ENCODE measurements around the gene DHRS11.

The DHRS11 gene

GRCh38 chr17:36616061-36617029, 24.7 kb downstream of the DHRS11 start:
- DNase-seq (ENCODE audit: low read depth, low spot score): no peak
- no peak for TF ChIP-seq POLR2AphosphoS5 (IDR thresholded peaks at IDR 0.05; ENCODE audit: borderline replicate concordance, low read depth, low read length)
- Histone ChIP-seq H3K4me3 (no peak overlapping the region), H3K9me3 (ENCODE audit: low read depth, low read length) (no peaks in the 10 kb centered on the region), H3K9ac (ENCODE audit: insufficient read length) (no peak overlapping the region), H3K36me3 (ENCODE audit: insufficient read depth, low read length) (no peaks in the 10 kb centered on the region), H3K27ac (no peak overlapping the region)

GRCh38 chr17:36617773-36618172, 26.1 kb downstream of the DHRS11 start:
- H3K9me3 ChIP-seq (ENCODE audit: low read depth, low read length): no peaks in the 10 kb centered on the region
- no peak overlapping the region for H3K4me3 ChIP-seq
- no peak overlapping the region for H3K27ac ChIP-seq
- no peaks in the 10 kb centered on the region for H3K36me3 ChIP-seq (ENCODE audit: insufficient read depth, low read length)
- H3K9ac ChIP-seq (ENCODE audit: insufficient read length): no peak overlapping the region
- DNase-seq (ENCODE audit: low read depth, low spot score): no peak
- TF ChIP-seq POLR2AphosphoS5 (IDR thresholded peaks at IDR 0.05; ENCODE audit: borderline replicate concordance, low read depth, low read length): no peak
- no peak for TF ChIP-seq FOXP2 (optimal IDR thresholded peaks at IDR 0.05; ENCODE audit: control extremely low read depth, extremely low read length, insufficient read depth)
- no peak for TF ChIP-seq EZH2 (IDR thresholded peaks at IDR 0.05)

GRCh38 chr17:36623281-36623680, 31.6 kb downstream of the DHRS11 start:
- no peak for DNase-seq (ENCODE audit: low read depth, low spot score)
- TF ChIP-seq POLR2AphosphoS5 (IDR thresholded peaks at IDR 0.05; ENCODE audit: borderline replicate concordance, low read depth, low read length): no peak
- no peak for TF ChIP-seq EZH2 (IDR thresholded peaks at IDR 0.05)
- TF ChIP-seq FOXP2 (optimal IDR thresholded peaks at IDR 0.05; ENCODE audit: control extremely low read depth, extremely low read length, insufficient read depth): no peak
- H3K27ac ChIP-seq: no peak overlapping the region
- no peaks in the 10 kb centered on the region for H3K36me3 ChIP-seq (ENCODE audit: insufficient read depth, low read length)
- no peak overlapping the region for H3K4me3 ChIP-seq
- H3K9ac ChIP-seq (ENCODE audit: insufficient read length): no peak overlapping the region
- no peaks in the 10 kb centered on the region for H3K9me3 ChIP-seq (ENCODE audit: low read depth, low read length)

- H3K9ac ChIP-seq (ENCODE audit: insufficient read length): no peak overlapping the region
- H3K36me3 ChIP-seq (ENCODE audit: insufficient read depth, low read length): no peaks in the 10 kb centered on the region
- no peaks in the 10 kb centered on the region for H3K9me3 ChIP-seq (ENCODE audit: low read depth, low read length)
- TF ChIP-seq POLR2AphosphoS5 (IDR thresholded peaks at IDR 0.05; ENCODE audit: borderline replicate concordance, low read depth, low read length): no peak
- no peak for TF ChIP-seq EZH2 (IDR thresholded peaks at IDR 0.05)
- TF ChIP-seq FOXP2 (optimal IDR thresholded peaks at IDR 0.05; ENCODE audit: control extremely low read depth, extremely low read length, insufficient read depth): no peak
- H3K4me3 ChIP-seq: no peak overlapping the region
- no peak for DNase-seq (ENCODE audit: low read depth, low spot score)
- no peak overlapping the region for H3K27ac ChIP-seq
These were observed 33.5 kb downstream of the DHRS11 start for GRCh38 chr17:36625188-36625587.

- no peak for DNase-seq (ENCODE audit: low read depth, low spot score)
- H3K27ac ChIP-seq: no peak overlapping the region
These were observed 35.4 kb downstream of the DHRS11 start for GRCh38 chr17:36627101-36627500.

GRCh38 chr17:36628576-36628975, 36.9 kb downstream of the DHRS11 start:
- DNase-seq (ENCODE audit: low read depth, low spot score): no peak
- Histone ChIP-seq H3K36me3 (ENCODE audit: insufficient read depth, low read length) (no peaks in the 10 kb centered on the region), H3K9me3 (ENCODE audit: low read depth, low read length) (no peaks in the 10 kb centered on the region), H3K4me3 (no peak overlapping the region), H3K9ac (ENCODE audit: insufficient read length) (no peak overlapping the region), H3K27ac (no peak overlapping the region)
- TF ChIP-seq POLR2AphosphoS5 (IDR thresholded peaks at IDR 0.05; ENCODE audit: borderline replicate concordance, low read depth, low read length) (no peak), EZH2 (IDR thresholded peaks at IDR 0.05) (no peak), FOXP2 (optimal IDR thresholded peaks at IDR 0.05; ENCODE audit: control extremely low read depth, extremely low read length, insufficient read depth) (no peak)

More at GRCh38 chr17:36627101-36627500, 35.4 kb downstream of the DHRS11 start:
- Histone ChIP-seq H3K9me3 (ENCODE audit: low read depth, low read length) (no peaks in the 10 kb centered on the region), H3K36me3 (ENCODE audit: insufficient read depth, low read length) (no peaks in the 10 kb centered on the region), H3K4me3 (no peak overlapping the region), H3K9ac (ENCODE audit: insufficient read length) (no peak overlapping the region)
- no peak for TF ChIP-seq POLR2AphosphoS5 (IDR thresholded peaks at IDR 0.05; ENCODE audit: borderline replicate concordance, low read depth, low read length)
- no peak for TF ChIP-seq FOXP2 (optimal IDR thresholded peaks at IDR 0.05; ENCODE audit: control extremely low read depth, extremely low read length, insufficient read depth)
- TF ChIP-seq EZH2 (IDR thresholded peaks at IDR 0.05): no peak

- no peak for DNase-seq (ENCODE audit: low read depth, low spot score)
- Histone ChIP-seq H3K36me3 (ENCODE audit: insufficient read depth, low read length) (no peaks in the 10 kb centered on the region), H3K9me3 (ENCODE audit: low read depth, low read length) (no peaks in the 10 kb centered on the region), H3K4me3 (no peak overlapping the region), H3K27ac (no peak overlapping the region), H3K9ac (ENCODE audit: insufficient read length) (no peak overlapping the region)
- TF ChIP-seq FOXP2 (optimal IDR thresholded peaks at IDR 0.05; ENCODE audit: control extremely low read depth, extremely low read length, insufficient read depth) (no peak), POLR2AphosphoS5 (IDR thresholded peaks at IDR 0.05; ENCODE audit: borderline replicate concordance, low read depth, low read length) (no peak), EZH2 (IDR thresholded peaks at IDR 0.05) (no peak)
These were observed 37.7 kb downstream of the DHRS11 start for GRCh38 chr17:36629252-36629847.

GRCh38 chr17:36629970-36630502, 38.4 kb downstream of the DHRS11 start:
- Histone ChIP-seq H3K4me3 (no peak overlapping the region), H3K36me3 (ENCODE audit: insufficient read depth, low read length) (no peaks in the 10 kb centered on the region), H3K27ac (no peak overlapping the region), H3K9ac (ENCODE audit: insufficient read length) (no peak overlapping the region), H3K9me3 (ENCODE audit: low read depth, low read length) (no peaks in the 10 kb centered on the region)
- TF ChIP-seq EZH2 (IDR thresholded peaks at IDR 0.05) (no peak), FOXP2 (optimal IDR thresholded peaks at IDR 0.05; ENCODE audit: control extremely low read depth, extremely low read length, insufficient read depth) (no peak), POLR2AphosphoS5 (IDR thresholded peaks at IDR 0.05; ENCODE audit: borderline replicate concordance, low read depth, low read length) (no peak)
- DNase-seq (ENCODE audit: low read depth, low spot score): no peak

All from SK-N-MC (cell line).